Measurements from ENCODE around the gene MCC.

The MCC gene

DNA sequence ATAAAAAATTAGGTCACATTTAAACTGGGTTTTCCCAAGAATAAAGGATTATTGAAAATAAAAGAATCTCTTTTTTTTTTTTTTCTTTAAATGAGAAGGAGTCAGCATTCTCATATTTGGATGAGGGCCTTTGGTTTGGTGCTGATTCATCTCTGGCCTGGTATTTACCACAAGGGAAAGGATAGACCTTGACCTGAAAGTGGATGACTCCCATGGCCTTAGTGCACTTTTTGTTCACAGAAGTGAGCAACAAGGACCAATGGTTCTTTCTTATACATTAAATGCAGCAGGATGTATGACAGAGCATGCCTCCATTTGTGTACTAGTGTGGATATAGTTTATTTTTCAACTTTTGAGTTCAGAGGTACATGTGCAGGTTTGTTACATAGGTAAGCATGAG lies 32.2 kb upstream of the MCC start:
- Histone ChIP-seq H3K4me3 (ENCODE audit: low read depth, low read length) (no peak overlapping the region), H3K36me3 (ENCODE audit: control insufficient read depth in 2 of 2, insufficient read depth in 1 of 2, low read length in 2 of 2) (peaks cover 12 to 51% of the 10 kb centered on the region in 2 experiments), H3K27ac (ENCODE audit: extremely low read depth, low read depth, low read length) (no peak overlapping the region), H3K9me3 (ENCODE audit: control insufficient read depth, insufficient read depth, low read depth, low read length) (no peaks in the 10 kb centered on the region), H3K4me1 (ENCODE audit: control insufficient read depth, insufficient read depth, low read length) (no peaks in the 10 kb centered on the region)
- ChIA-PET CTCF (interaction anchor here (1.1 kb wide), 1 partner anchor 9 kb away, joined by 3 read pairs; no protein-coding TSS in a partner anchor), POLR2A (no interaction called here)
- TF ChIP-seq KLF9 (tag by site-specific recombination; IDR thresholded peaks at IDR 0.05; ENCODE audit: low read depth) (no peak), ZNF155 (tag by site-specific recombination; IDR thresholded peaks at IDR 0.05) (no peak), SALL2 (tag by site-specific recombination; IDR thresholded peaks at IDR 0.05; ENCODE audit: borderline replicate concordance) (no peak), ZNF660 (tag by site-specific recombination; IDR thresholded peaks at IDR 0.05) (no peak), ZNF184 (tag by site-specific recombination; IDR thresholded peaks at IDR 0.05) (no peak), MYNN (tag by site-specific recombination; IDR thresholded peaks at IDR 0.05; ENCODE audit: borderline replicate concordance) (no peak), ZBTB21 (tag by site-specific recombination; IDR thresholded peaks at IDR 0.05) (no peak), FEZF1 (tag by site-specific recombination; IDR thresholded peaks at IDR 0.05) (no peak), ZNF169 (tag by site-specific recombination; IDR thresholded peaks at IDR 0.05) (no peak), KLF8 (tag by site-specific recombination; IDR thresholded peaks at IDR 0.05) (no peak), ZNF394 (tag by site-specific recombination; IDR thresholded peaks at IDR 0.05; ENCODE audit: borderline replicate concordance) (no peak)
- TF ChIP-seq, protein P1, sequence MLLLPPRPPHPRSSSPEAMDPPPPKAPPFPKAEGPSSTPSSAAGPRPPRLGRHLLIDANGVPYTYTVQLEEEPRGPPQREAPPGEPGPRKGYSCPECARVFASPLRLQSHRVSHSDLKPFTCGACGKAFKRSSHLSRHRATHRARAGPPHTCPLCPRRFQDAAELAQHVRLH (tag by site-specific recombination; IDR thresholded peaks at IDR 0.05) = no peak
- TF ChIP-seq, protein P2, sequence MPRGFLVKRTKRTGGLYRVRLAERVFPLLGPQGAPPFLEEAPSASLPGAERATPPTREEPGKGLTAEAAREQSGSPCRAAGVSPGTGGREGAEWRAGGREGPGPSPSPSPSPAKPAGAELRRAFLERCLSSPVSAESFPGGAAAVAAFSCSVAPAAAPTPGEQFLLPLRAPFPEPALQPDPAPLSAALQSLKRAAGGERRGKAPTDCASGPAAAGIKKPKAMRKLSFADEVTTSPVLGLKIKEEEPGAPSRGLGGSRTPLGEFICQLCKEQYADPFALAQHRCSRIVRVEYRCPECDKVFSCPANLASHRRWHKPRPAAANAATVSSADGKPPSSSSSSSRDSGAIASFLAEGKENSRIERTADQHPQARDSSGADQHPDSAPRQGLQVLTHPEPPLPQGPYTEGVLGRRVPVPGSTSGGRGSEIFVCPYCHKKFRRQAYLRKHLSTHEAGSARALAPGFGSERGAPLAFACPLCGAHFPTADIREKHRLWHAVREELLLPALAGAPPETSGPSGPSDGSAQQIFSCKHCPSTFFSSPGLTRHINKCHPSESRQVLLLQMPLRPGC (tag by site-specific recombination; IDR thresholded peaks at IDR 0.05) = no peak
- TF ChIP-seq, protein P3, sequence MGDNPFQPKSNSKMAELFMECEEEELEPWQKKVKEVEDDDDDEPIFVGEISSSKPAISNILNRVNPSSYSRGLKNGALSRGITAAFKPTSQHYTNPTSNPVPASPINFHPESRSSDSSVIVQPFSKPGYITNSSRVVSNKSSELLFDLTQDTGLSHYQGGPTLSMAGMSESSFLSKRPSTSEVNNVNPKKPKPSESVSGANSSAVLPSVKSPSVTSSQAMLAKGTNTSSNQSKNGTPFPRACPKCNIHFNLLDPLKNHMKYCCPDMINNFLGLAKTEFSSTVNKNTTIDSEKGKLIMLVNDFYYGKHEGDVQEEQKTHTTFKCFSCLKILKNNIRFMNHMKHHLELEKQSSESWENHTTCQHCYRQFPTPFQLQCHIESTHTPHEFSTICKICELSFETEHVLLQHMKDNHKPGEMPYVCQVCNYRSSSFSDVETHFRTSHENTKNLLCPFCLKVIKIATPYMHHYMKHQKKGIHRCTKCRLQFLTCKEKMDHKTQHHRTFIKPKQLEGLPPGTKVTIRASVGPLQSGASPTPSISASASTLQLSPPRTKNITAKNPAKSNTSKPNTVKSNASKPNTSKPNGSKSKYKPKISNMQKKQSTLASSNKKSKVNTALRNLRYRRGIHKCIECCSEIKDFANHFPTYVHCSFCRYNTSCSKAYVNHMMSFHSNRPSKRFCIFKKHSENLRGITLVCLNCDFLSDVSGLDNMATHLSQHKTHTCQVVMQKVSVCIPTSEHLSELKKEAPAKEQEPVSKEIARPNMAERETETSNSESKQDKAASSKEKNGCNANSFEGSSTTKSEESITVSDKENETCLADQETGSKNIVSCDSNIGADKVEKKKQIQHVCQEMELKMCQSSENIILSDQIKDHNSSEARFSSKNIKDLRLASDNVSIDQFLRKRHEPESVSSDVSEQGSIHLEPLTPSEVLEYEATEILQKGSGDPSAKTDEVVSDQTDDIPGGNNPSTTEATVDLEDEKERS (tag by site-specific recombination; IDR thresholded peaks at IDR 0.05) = no peak
- TF ChIP-seq, protein P4, sequence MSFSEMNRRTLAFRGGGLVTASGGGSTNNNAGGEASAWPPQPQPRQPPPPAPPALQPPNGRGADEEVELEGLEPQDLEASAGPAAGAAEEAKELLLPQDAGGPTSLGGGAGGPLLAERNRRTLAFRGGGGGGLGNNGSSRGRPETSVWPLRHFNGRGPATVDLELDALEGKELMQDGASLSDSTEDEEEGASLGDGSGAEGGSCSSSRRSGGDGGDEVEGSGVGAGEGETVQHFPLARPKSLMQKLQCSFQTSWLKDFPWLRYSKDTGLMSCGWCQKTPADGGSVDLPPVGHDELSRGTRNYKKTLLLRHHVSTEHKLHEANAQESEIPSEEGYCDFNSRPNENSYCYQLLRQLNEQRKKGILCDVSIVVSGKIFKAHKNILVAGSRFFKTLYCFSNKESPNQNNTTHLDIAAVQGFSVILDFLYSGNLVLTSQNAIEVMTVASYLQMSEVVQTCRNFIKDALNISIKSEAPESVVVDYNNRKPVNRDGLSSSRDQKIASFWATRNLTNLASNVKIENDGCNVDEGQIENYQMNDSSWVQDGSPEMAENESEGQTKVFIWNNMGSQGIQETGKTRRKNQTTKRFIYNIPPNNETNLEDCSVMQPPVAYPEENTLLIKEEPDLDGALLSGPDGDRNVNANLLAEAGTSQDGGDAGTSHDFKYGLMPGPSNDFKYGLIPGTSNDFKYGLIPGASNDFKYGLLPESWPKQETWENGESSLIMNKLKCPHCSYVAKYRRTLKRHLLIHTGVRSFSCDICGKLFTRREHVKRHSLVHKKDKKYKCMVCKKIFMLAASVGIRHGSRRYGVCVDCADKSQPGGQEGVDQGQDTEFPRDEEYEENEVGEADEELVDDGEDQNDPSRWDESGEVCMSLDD (tag by site-specific recombination; IDR thresholded peaks at IDR 0.05) = no peak
- TF ChIP-seq, protein P5, sequence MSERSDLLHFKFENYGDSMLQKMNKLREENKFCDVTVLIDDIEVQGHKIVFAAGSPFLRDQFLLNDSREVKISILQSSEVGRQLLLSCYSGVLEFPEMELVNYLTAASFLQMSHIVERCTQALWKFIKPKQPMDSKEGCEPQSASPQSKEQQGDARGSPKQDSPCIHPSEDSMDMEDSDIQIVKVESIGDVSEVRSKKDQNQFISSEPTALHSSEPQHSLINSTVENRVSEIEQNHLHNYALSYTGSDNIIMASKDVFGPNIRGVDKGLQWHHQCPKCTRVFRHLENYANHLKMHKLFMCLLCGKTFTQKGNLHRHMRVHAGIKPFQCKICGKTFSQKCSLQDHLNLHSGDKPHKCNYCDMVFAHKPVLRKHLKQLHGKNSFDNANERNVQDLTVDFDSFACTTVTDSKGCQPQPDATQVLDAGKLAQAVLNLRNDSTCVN (tag by site-specific recombination; optimal IDR thresholded peaks at IDR 0.05) = no peak

DNA sequence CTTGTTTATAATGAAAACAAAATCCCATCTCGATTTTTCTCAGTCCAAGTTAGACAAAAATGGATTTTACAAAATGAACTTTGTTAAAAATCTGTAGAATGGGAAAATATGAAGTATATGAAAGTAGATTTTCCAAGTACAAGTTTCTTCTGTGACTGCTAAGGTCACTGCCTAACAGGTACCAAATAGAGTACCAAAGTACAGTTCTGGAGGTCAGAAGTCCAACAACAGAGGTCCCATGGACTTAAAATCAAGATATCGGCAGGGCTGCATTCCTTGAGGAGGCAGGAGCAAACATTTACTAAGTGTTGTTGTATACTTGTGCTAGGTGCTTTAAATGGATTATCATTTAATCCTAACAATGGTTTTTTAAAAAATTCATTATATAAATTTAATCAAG lies 31.2 kb upstream of the MCC start:
- Histone ChIP-seq H3K27ac (ENCODE audit: extremely low read depth, low read depth, low read length) (no peak overlapping the region), H3K9me3 (ENCODE audit: control insufficient read depth, insufficient read depth, low read depth, low read length) (no peaks in the 10 kb centered on the region), H3K36me3 (ENCODE audit: control insufficient read depth in 2 of 2, insufficient read depth in 1 of 2, low read length in 2 of 2) (peaks cover 14 to 51% of the 10 kb centered on the region in 2 experiments), H3K4me1 (ENCODE audit: control insufficient read depth, insufficient read depth, low read length) (no peaks in the 10 kb centered on the region), H3K4me3 (ENCODE audit: low read depth, low read length) (no peak overlapping the region)
- ChIA-PET CTCF (no interaction called here), POLR2A (no interaction called here)
- TF ChIP-seq ZNF341 (tag by site-specific recombination; IDR thresholded peaks at IDR 0.05; ENCODE audit: low read depth) (no peak), ZBTB8A (tag by site-specific recombination; IDR thresholded peaks at IDR 0.05) (no peak), OSR2 (tag by site-specific recombination; IDR thresholded peaks at IDR 0.05) (no peak), ZNF544 (tag by site-specific recombination; IDR thresholded peaks at IDR 0.05) (no peak), YY1 (tag by site-specific recombination; IDR thresholded peaks at IDR 0.05) (no peak)
- TF ChIP-seq, protein P6, sequence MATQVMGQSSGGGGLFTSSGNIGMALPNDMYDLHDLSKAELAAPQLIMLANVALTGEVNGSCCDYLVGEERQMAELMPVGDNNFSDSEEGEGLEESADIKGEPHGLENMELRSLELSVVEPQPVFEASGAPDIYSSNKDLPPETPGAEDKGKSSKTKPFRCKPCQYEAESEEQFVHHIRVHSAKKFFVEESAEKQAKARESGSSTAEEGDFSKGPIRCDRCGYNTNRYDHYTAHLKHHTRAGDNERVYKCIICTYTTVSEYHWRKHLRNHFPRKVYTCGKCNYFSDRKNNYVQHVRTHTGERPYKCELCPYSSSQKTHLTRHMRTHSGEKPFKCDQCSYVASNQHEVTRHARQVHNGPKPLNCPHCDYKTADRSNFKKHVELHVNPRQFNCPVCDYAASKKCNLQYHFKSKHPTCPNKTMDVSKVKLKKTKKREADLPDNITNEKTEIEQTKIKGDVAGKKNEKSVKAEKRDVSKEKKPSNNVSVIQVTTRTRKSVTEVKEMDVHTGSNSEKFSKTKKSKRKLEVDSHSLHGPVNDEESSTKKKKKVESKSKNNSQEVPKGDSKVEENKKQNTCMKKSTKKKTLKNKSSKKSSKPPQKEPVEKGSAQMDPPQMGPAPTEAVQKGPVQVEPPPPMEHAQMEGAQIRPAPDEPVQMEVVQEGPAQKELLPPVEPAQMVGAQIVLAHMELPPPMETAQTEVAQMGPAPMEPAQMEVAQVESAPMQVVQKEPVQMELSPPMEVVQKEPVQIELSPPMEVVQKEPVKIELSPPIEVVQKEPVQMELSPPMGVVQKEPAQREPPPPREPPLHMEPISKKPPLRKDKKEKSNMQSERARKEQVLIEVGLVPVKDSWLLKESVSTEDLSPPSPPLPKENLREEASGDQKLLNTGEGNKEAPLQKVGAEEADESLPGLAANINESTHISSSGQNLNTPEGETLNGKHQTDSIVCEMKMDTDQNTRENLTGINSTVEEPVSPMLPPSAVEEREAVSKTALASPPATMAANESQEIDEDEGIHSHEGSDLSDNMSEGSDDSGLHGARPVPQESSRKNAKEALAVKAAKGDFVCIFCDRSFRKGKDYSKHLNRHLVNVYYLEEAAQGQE (tag by site-specific recombination; IDR thresholded peaks at IDR 0.05) = no peak
